Stimulated activated CD4-positive, alpha-beta T cell treated with anti-CD3 and anti-CD28 coated beads, Interleukin-12 subunit alpha, Interleukin-12 subunit beta, amount 100 ng/mL, for 4 hours (primary cell): ENCODE data around the gene SLC39A13.

ENCODE experiments used
- DNase-seq: peaks from one replicate; pipeline ENCODE4 v3.0.0-alpha.2; 2020

SLC39A13 gene

GRCh38 chr11:47461876-47462275, 53.5 kb downstream of the SLC39A13 start:
- DNase-seq: no peak

GRCh38 chr11:47464483-47464882, 56.1 kb downstream of the SLC39A13 start:
- no peak for DNase-seq
